NCI-H1694 (cell line): Measurements from ENCODE around the gene PSMB9.
"Not testable (repeated sequence)": the region's sequence is repeated elsewhere in the genome, so short reads cannot be mapped to it uniquely, and the experiment has no call there.

Experiments used
- DNase-seq: peaks from one replicate; lab custom pipeline; 2025; lab: John Stamatoyannopoulos, UW

Gene PSMB9

GRCh38 chr6:32860674-32861073 is 6.7 kb downstream of the PSMB9 start:
- DNase-seq = no peak

- DNase-seq = no peak
Measured at GRCh38 chr6:32862725-32863124, 8.7 kb downstream of the PSMB9 start.

- no peak for DNase-seq
Measured at GRCh38 chr6:32865724-32866443, 11.9 kb downstream of the PSMB9 start.

- no peak for DNase-seq
Measured at GRCh38 chr6:32867022-32867477, 13.1 kb downstream of the PSMB9 start.

GRCh38 chr6:32867554-32868256 is 13.7 kb downstream of the PSMB9 start:
- DNase-seq = no peak

- peak; percentile 72 for DNase-seq
Measured at GRCh38 chr6:32868257-32868788, 14.3 kb downstream of the PSMB9 start.

GRCh38 chr6:32873947-32874346 is 20.0 kb downstream of the PSMB9 start:
- not testable (repeated sequence) for DNase-seq

- no peak for DNase-seq
Measured at GRCh38 chr6:32876603-32877002, 22.6 kb downstream of the PSMB9 start.

- DNase-seq = no peak
Measured at GRCh38 chr6:32879691-32880090, 25.7 kb downstream of the PSMB9 start.

GRCh38 chr6:32880962-32881361 is 27.0 kb downstream of the PSMB9 start:
- DNase-seq = not testable (repeated sequence)

GRCh38 chr6:32882879-32883250 is 28.9 kb downstream of the PSMB9 start:
- DNase-seq = no peak

- DNase-seq = no peak
Measured at GRCh38 chr6:32883789-32884188, 29.8 kb downstream of the PSMB9 start.

GRCh38 chr6:32885698-32886286 is 31.8 kb downstream of the PSMB9 start:
- peak; percentile 80 for DNase-seq

- DNase-seq = no peak
Measured at GRCh38 chr6:32886681-32887383, 32.8 kb downstream of the PSMB9 start.

- no peak for DNase-seq
Measured at GRCh38 chr6:32887616-32888015, 33.6 kb downstream of the PSMB9 start.

GRCh38 chr6:32888576-32888975 is 34.6 kb downstream of the PSMB9 start:
- DNase-seq = no peak

GRCh38 chr6:32889533-32889932 is 35.5 kb downstream of the PSMB9 start:
- DNase-seq = no peak

- no peak for DNase-seq
Measured at GRCh38 chr6:32890831-32891230, 36.8 kb downstream of the PSMB9 start.

GRCh38 chr6:32894085-32895005 is 40.4 kb downstream of the PSMB9 start:
- DNase-seq = peak; percentile 80

- no peak for DNase-seq
Measured at GRCh38 chr6:32895006-32895345, 41.0 kb downstream of the PSMB9 start.

GRCh38 chr6:32903952-32904351 is 50.0 kb downstream of the PSMB9 start:
- no peak for DNase-seq
